GM18505 (cell line): Measurements from ENCODE around the gene ZNF275.
"Not testable (repeated sequence)": the region's sequence is repeated elsewhere in the genome, so short reads cannot be mapped to it uniquely, and the experiment has no call there.

ENCODE experiments used
- ATAC-seq: cut with Tn5 transposase; IDR thresholded peaks from one replicate; pipeline ENCODE4 v1.9.1; 2021; ENCODE audit not compliant: unreplicated experiment
- POLR2A ChIP-seq: IDR thresholded peaks from 4 replicates; pipeline ENCODE4 v1.6.1; 2011; ENCODE audit warnings: borderline replicate concordance; ENCODE audit not compliant: insufficient read depth, insufficient read length; ENCODE audit errors: extremely low read depth

ZNF275 gene

GRCh38 chrX:153307276-153308178 lies 26.4 kb upstream of the ZNF275 start:
- no peak for TF ChIP-seq POLR2A
- ATAC-seq: no peak

GRCh38 chrX:153310901-153311300 lies 23.1 kb upstream of the ZNF275 start:
- no peak for ATAC-seq
- TF ChIP-seq POLR2A: no peak

- no peak for TF ChIP-seq POLR2A
- no peak for ATAC-seq
These were observed 21.9 kb upstream of the ZNF275 start for GRCh38 chrX:153312041-153312440.

GRCh38 chrX:153312842-153313241 lies 21.1 kb upstream of the ZNF275 start:
- ATAC-seq: no peak
- no peak for TF ChIP-seq POLR2A

- ATAC-seq: no peak
- no peak for TF ChIP-seq POLR2A
These were observed 16.6 kb upstream of the ZNF275 start for GRCh38 chrX:153317306-153317705.

- no peak for ATAC-seq
- TF ChIP-seq POLR2A: no peak
These were observed 15.8 kb upstream of the ZNF275 start for GRCh38 chrX:153317996-153318722.

GRCh38 chrX:153318811-153319210 lies 15.1 kb upstream of the ZNF275 start:
- TF ChIP-seq POLR2A: no peak
- no peak for ATAC-seq

- no peak for ATAC-seq
- TF ChIP-seq POLR2A: no peak
These were observed 14.5 kb upstream of the ZNF275 start for GRCh38 chrX:153319295-153320046.

GRCh38 chrX:153320047-153320443 lies 13.9 kb upstream of the ZNF275 start:
- ATAC-seq: not testable (repeated sequence)

GRCh38 chrX:153320555-153321184 lies 13.3 kb upstream of the ZNF275 start:
- no peak for ATAC-seq
- no peak for TF ChIP-seq POLR2A

- ATAC-seq: no peak
- no peak for TF ChIP-seq POLR2A
These were observed 12.4 kb upstream of the ZNF275 start, which contains the start of gene PNMA6F for GRCh38 chrX:153321381-153322124. Gene PNMA6F (minus strand): TSS chrX:153321767. CDS start chrX:153320674, 1,093 bp downstream.

- no peak for ATAC-seq
These were observed 6.4 kb upstream of the ZNF275 start for GRCh38 chrX:153327561-153327960.

More at GRCh38 chrX:153327561-153327960, 6.4 kb upstream of the ZNF275 start:
- TF ChIP-seq POLR2A: no peak
